K562 (cell line): ENCODE results near the gene ANKRD34A. TPM values are rescaled to one million over a fixed set of nuclear protein-coding genes. Genes with fewer than 3 reads are reported as not detected.

ENCODE experiments used
- ARID1B ChIP-seq: fragments of 450-650 bp; IDR thresholded peaks from 2 replicates; pipeline ENCODE4 v1.6.1; 2016; ENCODE audit warnings: antibody characterized with exemption, mild to moderate bottlenecking, inconsistent platforms
- E2F3 ChIP-seq: fragments of 250-450 bp; sonication (Bioruptor Pico); IDR thresholded peaks from 2 replicates; pipeline ENCODE4 v1.4.0; 2020; ENCODE audit warnings: mild to moderate bottlenecking
- GABPB1 ChIP-seq: sonication (generic); formaldehyde crosslinking; IDR thresholded peaks from 2 replicates; pipeline ENCODE4 v1.8.0; 2022; ENCODE audit warnings: mild to moderate bottlenecking, missing genetic modification reagents
- HMGN3 ChIP-seq: IDR thresholded peaks from 2 replicates; pipeline ENCODE4 v1.6.1; 2011; ENCODE audit warnings: borderline replicate concordance, low read depth, mild to moderate bottlenecking, mixed read lengths, low read length; ENCODE audit not compliant: insufficient read length; ENCODE audit errors: extremely low read depth
- MNT ChIP-seq, 2 experiments: fragments of 450-650 bp; conservative IDR thresholded peaks; 2 replicates each; pipeline ENCODE4 v1.6.1; 2017; ENCODE audit warnings: mild to moderate bottlenecking in 2 of 2, moderate library complexity in 2 of 2
- POLR2AphosphoS5 ChIP-seq: IDR thresholded peaks from 2 replicates; pipeline ENCODE4 v1.6.1; 2011; ENCODE audit warnings: mild to moderate bottlenecking, low read depth, low read length, moderate library complexity; ENCODE audit not compliant: control insufficient read depth, insufficient read depth
- RB1 ChIP-seq: fragments of 450-650 bp; IDR thresholded peaks from 2 replicates; pipeline ENCODE4 v1.6.1; 2017; ENCODE audit warnings: low read depth, mild to moderate bottlenecking
- SMARCE1 ChIP-seq: fragments of 450-650 bp; IDR thresholded peaks from 2 replicates; pipeline ENCODE4 v1.7.1; 2016; ENCODE audit warnings: mild to moderate bottlenecking
- SP1 ChIP-seq: sonication (generic); formaldehyde crosslinking; IDR thresholded peaks from 2 replicates; pipeline ENCODE4 v1.8.1; 2022; ENCODE audit warnings: mild to moderate bottlenecking, missing genetic modification reagents
- TAF1 ChIP-seq: IDR thresholded peaks from 2 replicates; pipeline ENCODE4 v1.6.1; 2011; ENCODE audit warnings: mild to moderate bottlenecking, low read length, moderate library complexity; ENCODE audit not compliant: insufficient read depth, control insufficient read depth, severe bottlenecking; ENCODE audit errors: extremely low read depth
- TSHZ1 ChIP-seq: fragments of 250-450 bp; sonication (Bioruptor Pico); IDR thresholded peaks from 2 replicates; pipeline ENCODE4 v1.4.0; 2020; ENCODE audit warnings: mild to moderate bottlenecking, moderate library complexity
- USF1 ChIP-seq: sonication (generic); formaldehyde crosslinking; IDR thresholded peaks from 2 replicates; pipeline ENCODE4 v1.9.0; 2022; ENCODE audit warnings: mild to moderate bottlenecking, missing genetic modification reagents
- VEZF1 ChIP-seq: fragments of 200-800 bp; sonication (Bioruptor generic); IDR thresholded peaks from 2 replicates; pipeline ENCODE4 v1.6.1; 2017; ENCODE audit warnings: missing genetic modification characterization, missing compliant biosample characterization
- ZBTB17 ChIP-seq: fragments of 450-650 bp; formaldehyde crosslinking; IDR thresholded peaks from 2 replicates; pipeline ENCODE4 v1.4.0; 2020; ENCODE audit warnings: mild to moderate bottlenecking
- ZC3H8 ChIP-seq: fragments of 450-650 bp; IDR thresholded peaks from 2 replicates; pipeline ENCODE4 v1.6.1; 2017
- ZNF79 ChIP-seq: fragments of 250-450 bp; sonication (Bioruptor Pico); IDR thresholded peaks from 2 replicates; pipeline ENCODE4 v1.4.0; 2020; ENCODE audit warnings: low read depth, mild to moderate bottlenecking, moderate library complexity
- polyA plus RNA-seq, 8 experiments: library from polyadenylated mRNA; depleted of rRNA in 4 of 8; stranded (reverse) in 5 of 8; unstranded in 3 of 8; fragments of >200 nt; fragmentation: Nextera tagmentation in 2 of 8; fragmentation: Illumina TruSeq in 1 of 8; extraction: Ambion mirVana in 2 of 8; extraction: Trizol in 1 of 8; gene quantifications; 2 replicates each; pipeline versions ENCODE4 v1.2.1 to v1.2.3, GENCODE V29; 2011 to 2014; ENCODE audit warnings: inconsistent platforms in 1 of 8, missing spikeins in 1 of 8
- total RNA-seq, 7 experiments: library from RNA; depleted of rRNA in 6 of 7; stranded (reverse); fragments of >200 nt in 6 of 7; fragmentation: Illumina TruSeq in 2 of 7; extraction: Trizol in 2 of 7; gene quantifications; 2 replicates each; pipeline versions ENCODE4 v1.2.1 to v1.2.3, GENCODE V29; 2011 to 2021; ENCODE audit warnings: low replicate concordance in 1 of 7
- TF ChIP-seq, protein P1 (sequence below): sonication (generic); formaldehyde crosslinking; IDR thresholded peaks from 2 replicates; pipeline ENCODE4 v1.8.0; 2022; ENCODE audit warnings: missing genetic modification reagents, mild to moderate bottlenecking, moderate library complexity, borderline replicate concordance

ANKRD34A gene
- total and polyA plus RNA-seq, 9 of the 15 experiments (the other 6 are each of a cell fraction or from before 2014, with no cell fraction given) = 0.06 to 1.6 (median 0.43) TPM

- peak; percentile 84 for TF ChIP-seq SP1 (CRISPR knock-in tag)
- no peak for TF ChIP-seq TSHZ1 (CRISPR knock-in tag)
- peak; percentile 87 for TF ChIP-seq VEZF1 (CRISPR knock-in tag)
- TF ChIP-seq RB1 = peak; percentile 57; the same call in 1 of the 2 replicates
- TF ChIP-seq MNT (conservative IDR thresholded peaks at IDR 0.05) = peak; percentile 51 to 58; a peak in 2 of 4 replicates
- TF ChIP-seq ZC3H8 = no peak
- TF ChIP-seq HMGN3 = peak; percentile 31
- no peak for TF ChIP-seq SMARCE1
- TF ChIP-seq ZBTB17 (CRISPR knock-in tag) = 0 out of 2 replicates have a peak, but pooled peaks have one; percentile 33
- TF ChIP-seq, protein P1, sequence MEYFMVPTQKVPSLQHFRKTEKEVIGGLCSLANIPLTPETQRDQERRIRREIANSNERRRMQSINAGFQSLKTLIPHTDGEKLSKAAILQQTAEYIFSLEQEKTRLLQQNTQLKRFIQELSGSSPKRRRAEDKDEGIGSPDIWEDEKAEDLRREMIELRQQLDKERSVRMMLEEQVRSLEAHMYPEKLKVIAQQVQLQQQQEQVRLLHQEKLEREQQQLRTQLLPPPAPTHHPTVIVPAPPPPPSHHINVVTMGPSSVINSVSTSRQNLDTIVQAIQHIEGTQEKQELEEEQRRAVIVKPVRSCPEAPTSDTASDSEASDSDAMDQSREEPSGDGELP (CRISPR knock-in tag) = peak; percentile 63; the same call in 1 of the 2 replicates
- TF ChIP-seq ARID1B = peak; percentile 13; the same call in 1 of the 2 replicates
- peak; percentile 14 for TF ChIP-seq TAF1
- 0 out of 2 replicates have a peak, but pooled peaks have one; percentile 39 for TF ChIP-seq GABPB1
- TF ChIP-seq POLR2AphosphoS5 = 0 out of 2 replicates have a peak, but pooled peaks have one; percentile 44
- TF ChIP-seq ZNF79 = no peak
- TF ChIP-seq USF1 (CRISPR knock-in tag) = no peak
- no peak for TF ChIP-seq E2F3 (CRISPR knock-in tag)
These were observed 6.7 kb downstream of the ANKRD34A start, which contains the start of gene LIX1L (continued) for GRCh38 chr1:145957443-145958319.
